GM13976 (cell line): ENCODE data around the gene HELT.

ENCODE experiments used
- DNase-seq: peaks from one replicate; pipeline ENCODE4 v3.0.0; 2012; ENCODE audit warnings: low spot score
- in situ Hi-C: fragments of 300-500 bp; cut with MboI; formaldehyde crosslinking; loops from one replicate; pipeline ENCODE4 v1.12.0; 2022; ENCODE audit warnings: low sequenced_read_pairs, mixed read lengths, inconsistent platforms; ENCODE audit not compliant: unreplicated experiment
- TF ChIP-seq, protein P1 (sequence below): IDR thresholded peaks from 2 replicates; pipeline ENCODE4 v1.5.1; 2012; ENCODE audit warnings: borderline replicate concordance, mild to moderate bottlenecking; ENCODE audit not compliant: insufficient read depth; ENCODE audit errors: extremely low read depth, missing control alignments, control extremely low read depth

HELT gene

DNA sequence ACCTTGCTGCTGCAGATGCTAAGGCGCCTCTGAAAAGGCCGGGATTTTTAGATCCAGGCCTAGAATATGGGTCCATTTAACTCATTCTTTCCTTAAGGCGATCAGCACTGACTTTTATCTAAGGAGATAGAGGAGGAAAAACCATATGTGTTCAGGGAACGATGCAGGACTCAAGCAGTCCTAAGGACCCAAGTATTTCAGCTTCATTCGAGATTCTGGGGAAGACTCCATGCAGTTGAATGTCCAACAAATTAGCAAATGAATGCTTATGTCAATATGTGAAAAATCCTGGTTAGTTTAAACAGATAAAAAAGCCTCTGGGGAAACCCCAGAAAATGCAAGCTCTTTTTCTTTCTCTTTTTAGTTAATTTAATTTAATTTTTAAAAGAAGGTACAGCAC is 36.0 kb downstream of the HELT start:
- in situ Hi-C loops = no loop called here
- TF ChIP-seq, protein P1, sequence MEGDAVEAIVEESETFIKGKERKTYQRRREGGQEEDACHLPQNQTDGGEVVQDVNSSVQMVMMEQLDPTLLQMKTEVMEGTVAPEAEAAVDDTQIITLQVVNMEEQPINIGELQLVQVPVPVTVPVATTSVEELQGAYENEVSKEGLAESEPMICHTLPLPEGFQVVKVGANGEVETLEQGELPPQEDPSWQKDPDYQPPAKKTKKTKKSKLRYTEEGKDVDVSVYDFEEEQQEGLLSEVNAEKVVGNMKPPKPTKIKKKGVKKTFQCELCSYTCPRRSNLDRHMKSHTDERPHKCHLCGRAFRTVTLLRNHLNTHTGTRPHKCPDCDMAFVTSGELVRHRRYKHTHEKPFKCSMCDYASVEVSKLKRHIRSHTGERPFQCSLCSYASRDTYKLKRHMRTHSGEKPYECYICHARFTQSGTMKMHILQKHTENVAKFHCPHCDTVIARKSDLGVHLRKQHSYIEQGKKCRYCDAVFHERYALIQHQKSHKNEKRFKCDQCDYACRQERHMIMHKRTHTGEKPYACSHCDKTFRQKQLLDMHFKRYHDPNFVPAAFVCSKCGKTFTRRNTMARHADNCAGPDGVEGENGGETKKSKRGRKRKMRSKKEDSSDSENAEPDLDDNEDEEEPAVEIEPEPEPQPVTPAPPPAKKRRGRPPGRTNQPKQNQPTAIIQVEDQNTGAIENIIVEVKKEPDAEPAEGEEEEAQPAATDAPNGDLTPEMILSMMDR = no peak

DNA sequence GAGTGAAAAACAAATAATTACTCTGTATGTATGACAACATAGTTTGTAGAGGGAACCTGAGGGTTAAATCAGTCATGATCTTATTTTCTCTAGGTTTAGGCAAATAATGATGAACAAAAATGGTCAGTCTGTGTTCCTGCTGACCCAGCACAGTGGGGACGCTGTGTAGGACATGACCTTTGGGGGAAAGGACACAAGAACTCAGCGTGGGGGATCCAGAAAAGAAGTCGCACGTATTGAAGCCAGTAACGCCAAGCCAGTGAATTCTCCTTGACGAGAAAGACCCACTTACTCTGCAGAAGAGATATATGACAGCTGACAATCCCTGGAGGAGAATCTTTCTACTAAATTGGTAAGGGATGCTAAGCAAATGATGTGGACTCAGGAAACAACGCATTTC is 36.6 kb downstream of the HELT start:
- in situ Hi-C loops = no loop called here
- TF ChIP-seq, protein P1 = no peak
- no peak for DNase-seq

More for the DNA sequence above, 36.0 kb downstream of the HELT start:
- no peak for DNase-seq

DNA sequence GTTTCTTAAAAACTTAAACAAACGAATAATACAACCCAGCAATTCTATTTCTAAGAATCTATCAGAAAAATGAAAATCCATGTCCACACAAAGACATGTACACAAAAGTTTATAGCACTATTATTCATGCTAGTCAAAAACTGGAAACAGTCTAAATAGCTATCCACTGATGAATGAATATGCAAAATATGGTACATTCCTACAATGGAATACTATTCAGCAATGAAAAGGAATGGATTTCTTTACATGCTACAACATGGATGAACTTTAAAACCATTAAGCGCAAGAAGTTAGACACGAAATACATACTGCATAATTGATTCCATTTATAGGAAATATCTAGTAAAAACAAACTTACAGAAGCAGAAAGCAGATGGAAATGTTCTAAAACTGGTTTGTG is 43.3 kb downstream of the HELT start:
- in situ Hi-C loops = no loop called here

DNA sequence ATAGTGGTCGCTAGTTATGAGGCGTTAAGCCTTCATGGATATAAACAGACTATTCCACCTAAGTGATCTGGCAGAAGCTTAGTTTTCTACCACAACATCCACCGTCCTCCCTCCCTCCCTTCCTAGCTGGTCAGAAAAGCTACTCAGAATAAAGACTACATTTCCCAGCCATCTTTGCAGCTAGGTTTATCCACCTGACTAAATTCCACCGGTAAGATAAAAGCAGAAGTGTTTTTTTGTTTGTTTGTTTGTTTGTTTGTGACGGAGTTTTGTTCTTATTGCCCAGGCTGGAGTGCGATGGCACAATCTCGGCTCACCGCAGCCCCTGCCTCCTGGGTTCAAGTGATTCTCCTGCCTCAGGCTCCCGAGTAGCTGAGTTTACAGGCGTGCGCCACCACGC is 44.3 kb downstream of the HELT start:
- in situ Hi-C loops = no loop called here
- DNase-seq = no peak
- TF ChIP-seq, protein P1 = no peak

More for the DNA sequence above, 43.3 kb downstream of the HELT start:
- TF ChIP-seq, protein P1 = no peak
- DNase-seq = no peak

DNA sequence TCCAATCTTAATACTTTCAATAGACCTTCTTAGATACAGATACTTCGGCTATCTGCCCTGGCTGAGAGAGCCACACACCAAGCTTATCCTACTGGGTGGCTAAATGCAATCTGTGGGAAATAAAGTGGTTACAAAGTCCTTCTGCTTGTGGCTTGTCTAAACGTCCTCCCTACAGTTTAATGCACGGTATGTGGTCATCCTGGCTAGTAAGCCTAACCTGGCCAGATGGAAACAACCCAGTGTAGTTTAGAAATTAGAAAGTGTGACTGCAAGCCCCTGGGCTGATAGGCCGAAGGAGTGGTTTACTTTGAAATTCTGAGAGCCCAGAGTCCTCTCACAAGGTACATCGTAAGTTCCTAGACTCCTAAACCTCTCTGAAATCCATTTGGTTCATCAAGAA is 47.9 kb downstream of the HELT start:
- in situ Hi-C loops = no loop called here
- TF ChIP-seq, protein P1 = no peak
- no peak for DNase-seq

DNA sequence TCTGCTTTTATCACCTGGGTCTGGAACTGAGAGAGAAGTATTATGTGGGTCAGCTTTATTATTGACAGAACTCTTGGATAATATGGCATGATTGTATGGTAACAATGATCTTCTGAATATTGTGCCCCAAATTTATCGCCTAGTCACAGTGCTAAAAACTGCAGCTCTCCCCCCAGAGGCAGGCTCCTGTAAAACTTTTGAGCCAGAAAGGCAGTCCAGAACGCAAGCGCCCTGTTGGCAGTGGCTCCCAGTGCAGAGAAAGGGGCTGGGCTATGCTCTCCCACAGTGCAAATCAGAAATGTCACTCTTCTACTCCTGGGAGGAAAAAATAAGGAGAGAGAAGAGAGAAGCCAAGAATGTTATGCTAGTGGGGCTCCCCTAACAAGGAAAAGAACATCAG is 50.5 kb downstream of the HELT start:
- DNase-seq = no peak
- in situ Hi-C loops = no loop called here
- TF ChIP-seq, protein P1 = no peak
